GM19043 (cell line): ENCODE measurements around the gene FGF1.

ENCODE experiments used
- ATAC-seq: cut with Tn5 transposase; IDR thresholded peaks from one replicate; pipeline ENCODE4 v1.9.1; 2021; ENCODE audit warnings: low read depth; ENCODE audit not compliant: unreplicated experiment

The FGF1 gene

GRCh38 chr5:142615948-142616347 is 69.9 kb downstream of the FGF1 start:
- no peak for ATAC-seq

GRCh38 chr5:142614054-142614453 is 71.8 kb downstream of the FGF1 start:
- no peak for ATAC-seq

GRCh38 chr5:142613271-142613671 is 72.6 kb downstream of the FGF1 start:
- no peak for ATAC-seq

GRCh38 chr5:142612494-142613270 is 73.2 kb downstream of the FGF1 start:
- ATAC-seq: no peak

GRCh38 chr5:142611154-142611553 is 74.7 kb downstream of the FGF1 start:
- peak; percentile 96 for ATAC-seq

GRCh38 chr5:142610176-142611001 is 75.5 kb downstream of the FGF1 start:
- no peak for ATAC-seq

GRCh38 chr5:142609142-142609541 is 76.7 kb downstream of the FGF1 start:
- ATAC-seq: no peak

DNA sequence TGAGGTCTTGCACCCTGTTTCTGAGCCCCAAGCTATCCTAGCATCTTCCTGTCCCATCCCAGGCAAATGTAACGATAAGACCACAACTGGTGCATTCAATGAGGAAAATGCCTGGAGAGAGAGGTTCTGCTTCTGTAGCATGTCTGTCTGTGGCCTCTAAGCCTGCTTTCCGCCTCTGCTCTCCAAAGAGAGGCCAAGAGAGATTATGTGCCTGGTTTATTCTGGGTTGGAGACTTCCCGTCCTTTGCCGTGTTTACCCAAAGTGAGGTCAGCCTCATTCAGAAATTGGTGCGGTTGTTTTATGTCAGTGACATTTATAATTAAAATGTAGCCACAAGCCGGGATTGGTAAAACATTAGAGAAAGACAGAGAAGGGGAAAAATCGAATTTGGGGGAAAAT is 77.8 kb downstream of the FGF1 start:
- ATAC-seq: no peak

- no peak for ATAC-seq
These were observed 80.3 kb downstream of the FGF1 start for GRCh38 chr5:142605611-142606010.

DNA sequence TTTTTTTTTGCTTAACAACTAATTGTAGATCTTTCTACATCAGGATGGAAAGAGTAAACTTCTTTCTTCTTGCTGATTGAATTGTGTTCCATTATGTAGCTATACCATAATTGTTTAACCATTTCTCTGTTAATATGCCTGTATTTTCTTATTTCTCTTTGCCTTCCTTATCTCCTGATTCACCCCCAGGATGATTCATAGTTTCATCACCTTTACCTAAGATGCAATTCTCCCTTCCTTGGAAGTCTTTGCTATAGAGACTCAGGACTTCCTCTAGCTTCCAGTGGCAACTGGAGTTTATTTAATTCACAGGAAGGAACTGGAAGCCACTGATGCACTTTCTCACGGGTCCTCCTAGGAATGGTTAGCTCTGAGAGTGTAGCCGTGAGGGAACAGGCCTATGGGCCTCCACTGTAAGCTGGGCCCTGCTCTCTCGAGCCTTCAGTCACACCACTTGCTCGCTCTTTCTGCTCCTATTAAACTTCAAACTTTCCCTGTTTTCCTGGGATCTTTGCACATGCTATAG is 83.1 kb downstream of the FGF1 start:
- no peak for ATAC-seq

- no peak for ATAC-seq
These were observed 84.5 kb downstream of the FGF1 start for GRCh38 chr5:142601432-142601831.

DNA sequence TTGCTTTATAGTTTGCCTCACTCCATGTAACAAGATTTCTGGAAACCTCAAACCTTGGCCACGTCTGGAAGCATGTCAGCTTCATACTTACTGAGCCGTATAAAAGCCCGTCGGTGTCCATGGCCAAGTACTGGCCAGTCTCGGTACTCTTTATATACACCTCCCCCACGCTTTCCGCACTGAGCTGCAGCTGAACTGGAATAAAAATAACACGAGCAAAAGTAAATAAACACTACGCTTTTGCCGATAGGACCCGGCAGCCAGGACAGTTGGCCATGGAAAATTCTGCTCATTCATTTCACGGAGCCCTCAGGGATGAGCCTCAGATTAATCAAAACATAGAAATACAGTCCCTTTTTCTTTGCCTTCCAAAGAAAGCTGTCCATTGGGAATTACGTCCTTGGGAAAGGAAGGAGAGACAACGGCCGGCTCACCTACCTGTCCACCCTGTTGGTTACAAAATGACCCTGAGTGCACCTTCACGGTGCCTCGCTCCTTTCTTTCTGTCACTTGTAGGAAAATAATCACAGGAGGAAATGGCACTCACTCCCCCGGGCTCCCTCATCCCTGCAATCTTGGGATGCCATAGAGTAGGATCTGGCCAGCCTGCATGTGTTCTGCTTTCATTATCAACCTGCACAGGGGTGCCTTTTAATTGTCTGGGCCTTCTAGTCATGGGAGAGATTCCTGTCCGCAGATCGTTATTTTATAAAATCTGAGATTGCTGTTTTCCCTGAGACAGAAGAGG is 85.1 kb downstream of the FGF1 start:
- no peak for ATAC-seq

DNA sequence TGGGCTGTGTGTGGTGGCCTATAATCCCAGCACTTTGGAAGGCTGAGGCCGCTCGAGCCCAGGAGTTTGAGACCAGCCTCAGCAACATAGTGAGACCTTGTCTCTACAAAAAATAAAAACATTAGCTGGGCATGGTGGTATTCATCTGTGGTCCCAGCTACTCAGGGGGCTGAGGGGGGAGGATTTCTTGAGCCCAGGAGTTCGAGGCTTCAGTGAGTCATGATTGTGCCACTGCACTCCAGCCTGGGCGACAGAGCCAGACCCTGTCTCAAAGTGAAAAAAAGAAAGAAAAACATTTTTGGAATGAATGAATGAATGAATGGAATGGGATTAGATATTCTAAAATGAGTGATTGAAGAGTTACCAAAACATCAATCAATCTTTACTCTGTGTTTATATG is 85.8 kb downstream of the FGF1 start:
- ATAC-seq: no peak

DNA sequence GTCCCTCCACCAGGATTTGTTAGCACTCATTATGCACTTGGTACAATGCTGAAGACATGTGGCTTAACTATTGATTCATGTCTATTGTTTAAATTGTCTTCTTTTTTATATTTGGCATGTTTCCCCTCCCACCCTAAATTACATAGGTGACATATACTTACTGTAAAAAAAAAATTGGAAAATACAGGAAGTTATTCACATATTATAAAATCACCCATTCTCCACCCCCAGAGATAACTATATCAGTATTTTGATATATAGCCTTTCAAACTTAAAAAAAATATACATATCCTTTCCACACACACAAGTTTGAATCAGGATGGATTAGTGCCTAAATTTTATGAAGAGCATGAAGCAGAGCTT is 87.6 kb downstream of the FGF1 start:
- ATAC-seq: no peak

DNA sequence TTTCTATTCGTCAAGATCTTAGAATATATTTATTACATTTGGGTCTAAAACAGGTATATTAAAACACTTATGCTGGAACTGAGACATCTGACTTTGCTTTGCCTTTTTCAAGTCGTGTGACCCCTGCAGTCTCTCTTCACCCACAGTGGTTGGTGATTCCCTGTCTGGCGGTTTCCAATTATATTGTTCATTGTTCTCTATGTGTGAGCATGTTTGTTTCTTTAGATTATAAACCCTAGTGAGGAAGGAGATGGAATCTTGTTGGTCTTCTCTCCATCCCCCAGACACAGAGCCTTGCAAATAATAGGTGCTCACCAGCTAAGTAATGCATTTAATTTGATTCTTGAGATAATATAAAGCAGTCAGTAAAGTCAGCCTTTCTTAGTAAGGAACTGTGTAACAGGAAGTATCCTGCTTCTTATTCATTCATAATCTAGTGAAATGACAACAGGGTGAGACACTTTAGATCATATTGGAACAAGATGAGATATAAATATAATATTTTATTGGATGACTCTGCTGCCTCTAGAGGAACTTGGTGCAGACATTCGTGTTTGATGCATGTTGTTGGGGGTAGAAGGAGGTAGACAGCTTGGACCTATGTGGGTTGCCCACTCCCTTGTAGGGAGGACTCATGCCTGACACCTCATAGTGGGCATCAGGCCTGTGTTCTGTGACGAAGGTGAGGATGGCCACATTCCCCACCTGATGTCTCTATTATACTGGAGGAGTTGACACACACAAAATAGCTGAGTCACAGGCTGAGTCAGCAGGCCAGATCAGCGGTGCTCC is 88.1 kb downstream of the FGF1 start:
- no peak for ATAC-seq

DNA sequence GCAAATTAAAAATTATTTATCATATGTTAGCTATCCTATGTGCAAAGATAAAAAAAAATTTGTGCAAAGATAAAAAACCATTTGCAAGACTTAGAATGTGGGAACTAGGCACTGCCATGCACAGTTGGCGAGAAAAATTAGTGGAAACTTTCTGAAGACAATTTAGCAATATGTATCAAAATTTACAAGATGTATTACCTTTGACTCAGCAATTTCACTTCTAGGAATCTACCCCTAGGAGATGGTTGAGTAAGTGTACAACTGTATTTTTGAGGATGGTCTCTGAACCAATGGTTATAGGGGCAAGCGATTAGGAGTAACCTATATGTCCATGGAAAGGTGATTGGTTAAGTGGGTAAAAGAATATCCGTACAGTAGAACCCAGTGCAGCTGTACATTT is 88.9 kb downstream of the FGF1 start:
- no peak for ATAC-seq

GRCh38 chr5:142592365-142592764 is 93.5 kb downstream of the FGF1 start:
- ATAC-seq: no peak

DNA sequence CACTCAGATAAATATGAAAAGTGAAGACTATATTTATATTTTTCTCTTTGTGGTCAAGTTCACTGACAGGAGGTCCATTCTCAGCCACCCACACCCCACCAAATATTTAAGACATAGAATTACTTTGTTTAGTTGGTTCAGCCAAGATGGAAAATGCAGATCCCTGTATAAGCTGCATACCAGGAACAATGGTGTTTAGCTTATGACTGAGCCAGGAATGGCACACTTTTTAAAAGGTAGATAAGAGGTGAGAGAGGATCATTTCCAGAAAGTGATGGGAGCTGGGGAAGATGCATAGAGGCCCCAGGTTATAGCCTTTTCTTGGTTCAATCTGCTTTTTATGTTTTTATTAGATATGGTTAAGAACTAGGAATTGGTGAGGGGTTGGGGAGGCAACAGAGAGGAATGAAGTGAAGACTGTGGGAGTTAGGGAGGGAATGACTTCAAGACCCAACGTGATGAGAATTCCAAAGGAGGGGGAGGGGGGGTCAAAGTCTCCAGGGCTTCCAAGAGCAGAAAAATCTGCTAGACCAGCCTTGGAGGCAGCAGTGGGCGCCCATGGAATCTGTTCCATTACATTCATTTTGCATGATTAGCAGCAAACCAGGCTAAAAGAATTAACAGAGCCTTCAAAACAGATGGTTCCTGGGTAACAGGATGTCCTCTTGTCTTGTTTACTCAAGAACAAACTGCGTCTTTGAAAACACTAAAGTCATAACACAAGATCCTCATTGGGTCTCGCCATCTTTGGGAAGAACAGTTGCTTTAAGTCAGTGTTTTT is 95.2 kb downstream of the FGF1 start:
- no peak for ATAC-seq

DNA sequence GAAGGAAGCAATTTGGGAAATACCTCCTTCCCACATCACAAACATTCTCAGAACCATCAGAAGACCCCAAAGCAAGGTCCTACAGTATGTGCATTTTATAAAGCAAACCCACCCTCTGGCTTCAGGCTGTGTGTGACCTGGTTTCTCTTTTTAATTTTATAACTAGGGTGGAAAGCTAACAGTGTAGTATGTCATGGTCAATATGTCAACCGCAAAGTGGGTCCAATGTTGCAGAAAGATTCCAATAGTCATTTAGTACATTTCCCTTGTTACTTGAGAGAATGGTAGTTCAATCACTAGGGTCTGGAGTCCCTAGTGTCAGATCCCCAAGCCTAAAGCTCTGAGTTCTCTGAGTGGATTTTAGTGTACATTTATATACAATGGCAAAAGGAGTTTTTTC is 96.2 kb downstream of the FGF1 start:
- no peak for ATAC-seq
